GM19238 (cell line): ENCODE results near the gene MYF6.

Source experiments
- DNase-seq: peaks from one replicate; pipeline ENCODE4 v3.0.0; 2011; ENCODE audit warnings: low spot score; ENCODE audit not compliant: insufficient read length

Gene MYF6

DNA sequence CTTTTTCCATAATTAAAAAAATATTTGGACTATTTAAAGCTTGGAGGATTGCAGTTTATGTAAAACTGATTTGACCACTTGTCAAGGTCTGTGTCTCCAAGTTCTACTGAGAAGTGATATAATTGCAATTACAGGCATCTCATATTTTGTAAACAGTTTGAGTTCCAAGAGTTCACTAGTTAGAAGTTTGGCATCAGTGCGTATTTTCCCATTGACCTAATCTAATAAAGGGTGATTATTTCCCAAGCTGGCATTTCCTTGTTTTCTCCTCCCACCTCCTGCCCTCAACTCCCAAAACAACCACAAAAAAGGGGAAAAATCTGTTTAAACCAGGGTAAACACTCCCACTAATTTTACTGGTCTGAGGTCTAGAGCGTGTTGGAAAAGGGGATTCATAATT lies 3.0 kb upstream of the MYF6 start:
- DNase-seq = no peak

DNA sequence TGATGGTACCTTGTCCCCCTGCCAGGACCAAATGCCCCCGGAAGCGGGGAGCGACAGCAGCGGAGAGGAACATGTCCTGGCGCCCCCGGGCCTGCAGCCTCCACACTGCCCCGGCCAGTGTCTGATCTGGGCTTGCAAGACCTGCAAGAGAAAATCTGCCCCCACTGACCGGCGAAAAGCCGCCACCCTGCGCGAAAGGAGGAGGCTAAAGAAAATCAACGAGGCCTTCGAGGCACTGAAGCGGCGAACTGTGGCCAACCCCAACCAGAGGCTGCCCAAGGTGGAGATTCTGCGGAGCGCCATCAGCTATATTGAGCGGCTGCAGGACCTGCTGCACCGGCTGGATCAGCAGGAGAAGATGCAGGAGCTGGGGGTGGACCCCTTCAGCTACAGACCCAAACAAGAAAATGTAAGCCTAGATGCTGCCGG lies 410 bp downstream of the MYF6 start:
- DNase-seq = no peak

DNA sequence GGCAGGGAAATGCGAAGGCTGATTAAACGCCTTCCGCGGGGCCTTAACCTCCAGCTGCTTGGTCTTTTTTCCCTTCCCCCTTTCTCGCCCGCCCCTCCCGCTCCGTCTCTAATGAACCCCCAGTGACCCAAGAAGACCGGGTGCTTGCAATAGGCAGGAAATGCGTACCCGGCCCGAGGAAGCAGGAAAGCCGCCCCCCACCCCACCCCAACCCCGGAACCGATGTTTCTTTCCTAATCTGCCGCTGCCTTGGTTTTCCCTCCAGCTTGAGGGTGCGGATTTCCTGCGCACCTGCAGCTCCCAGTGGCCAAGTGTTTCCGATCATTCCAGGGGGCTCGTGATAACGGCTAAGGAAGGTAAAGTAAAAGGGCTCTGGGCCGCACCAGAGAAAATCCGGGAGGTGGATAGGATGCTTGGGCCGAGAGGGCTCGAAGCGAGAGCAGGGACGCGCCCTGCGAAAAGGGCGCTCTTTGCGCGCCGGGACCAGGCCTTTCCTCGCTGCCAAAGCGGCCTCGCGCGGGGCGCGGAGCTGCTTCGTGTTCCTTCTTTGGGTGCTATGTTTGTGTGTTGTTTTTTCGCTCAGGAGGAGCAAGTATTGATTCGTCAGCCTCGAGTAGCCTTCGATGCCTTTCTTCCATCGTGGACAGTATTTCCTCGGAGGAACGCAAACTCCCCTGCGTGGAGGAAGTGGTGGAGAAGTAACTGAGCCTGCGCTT lies 983 bp downstream of the MYF6 start:
- DNase-seq = no peak

DNA sequence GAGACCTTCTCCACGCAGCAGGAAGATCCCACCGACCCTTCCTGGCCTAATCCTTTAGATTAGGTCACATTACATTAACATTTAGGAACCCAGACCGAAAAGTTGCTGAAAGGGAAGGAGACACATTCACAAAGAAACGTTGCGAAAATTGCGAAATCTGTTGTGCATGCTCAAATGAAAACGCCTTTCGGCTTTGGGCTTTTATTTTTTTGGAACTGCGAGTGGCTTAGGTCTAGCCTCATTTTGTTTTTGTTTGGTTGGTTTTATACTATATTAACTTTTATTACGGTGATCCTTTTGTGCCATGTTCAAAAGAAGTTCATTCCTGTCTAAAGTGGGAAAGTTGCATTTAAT lies 1.5 kb downstream of the MYF6 start:
- DNase-seq = no peak

GRCh38 chr12:80709811-80710726 lies 2.6 kb downstream of the MYF6 start:
- no peak for DNase-seq

DNA sequence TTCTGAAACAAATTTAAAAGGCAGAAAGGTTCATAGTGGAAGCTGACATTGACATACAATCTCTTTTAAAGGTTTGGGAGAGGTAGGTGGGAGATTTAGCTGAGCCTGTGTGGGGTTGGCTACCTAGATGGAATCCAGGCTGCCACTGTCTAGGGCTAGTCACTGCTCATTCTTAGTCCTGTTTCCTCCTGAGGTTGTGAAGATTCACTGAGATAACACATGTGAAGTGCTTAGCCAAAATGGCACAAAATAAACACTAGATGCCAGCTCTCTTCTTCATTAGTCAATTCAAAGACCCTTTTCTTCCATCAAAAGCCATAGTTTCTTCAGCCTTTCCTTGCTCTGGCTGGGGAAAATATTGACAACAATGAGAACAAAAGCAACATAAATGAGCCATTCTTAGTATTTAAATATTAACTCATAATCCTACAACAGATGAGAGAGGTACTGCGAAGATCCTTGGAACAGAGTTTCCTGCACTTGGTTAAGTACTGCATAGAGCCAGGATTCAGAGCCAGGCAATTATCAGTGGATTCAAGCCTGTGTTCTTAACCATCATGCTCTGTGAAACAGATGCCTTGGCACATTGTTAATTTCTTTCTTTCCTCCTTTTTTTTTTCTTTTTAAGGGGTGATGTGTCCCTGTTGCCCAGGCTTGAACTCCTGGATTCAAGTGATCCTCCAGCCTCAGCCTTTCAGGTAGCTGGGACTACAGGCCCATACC lies 3.5 kb downstream of the MYF6 start:
- no peak for DNase-seq

DNA sequence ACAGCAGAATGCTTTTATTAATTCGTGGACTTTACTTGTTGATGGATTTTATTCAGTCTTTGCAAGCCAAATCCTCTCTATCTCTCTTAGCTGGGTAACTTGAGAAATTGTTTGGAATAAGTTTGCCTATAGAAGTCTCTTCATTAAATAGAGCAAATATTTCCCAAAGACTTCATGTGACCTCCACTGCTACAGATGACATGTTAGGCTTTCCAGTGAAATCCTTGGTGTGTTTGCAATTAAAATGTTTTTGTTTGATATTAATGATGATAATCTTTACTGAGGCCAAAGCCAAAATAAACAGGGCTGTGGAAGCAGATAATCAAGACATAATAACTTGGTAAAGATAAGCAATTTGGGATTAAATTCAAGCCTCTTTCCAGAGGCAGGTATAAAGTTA lies 4.4 kb downstream of the MYF6 start:
- DNase-seq = no peak

DNA sequence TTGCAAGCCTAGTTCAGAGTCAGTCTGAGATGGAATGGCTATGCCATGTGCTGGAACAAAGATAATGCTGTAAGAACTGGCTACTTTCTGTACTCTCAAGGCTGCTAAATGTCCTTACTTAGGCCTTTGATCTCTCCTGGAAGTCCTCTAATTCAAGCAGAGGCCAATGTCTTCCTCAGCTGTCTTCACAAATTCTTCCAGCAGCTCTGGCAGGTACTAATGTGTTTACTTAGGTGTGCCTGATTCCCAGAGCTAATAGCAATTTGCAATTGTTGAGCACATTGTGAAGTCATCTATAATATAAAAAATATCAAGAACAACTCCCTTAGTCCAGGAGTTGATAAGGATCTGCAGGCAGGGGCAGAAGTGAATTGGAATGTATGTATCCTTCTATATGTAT lies 5.4 kb downstream of the MYF6 start:
- no peak for DNase-seq

DNA sequence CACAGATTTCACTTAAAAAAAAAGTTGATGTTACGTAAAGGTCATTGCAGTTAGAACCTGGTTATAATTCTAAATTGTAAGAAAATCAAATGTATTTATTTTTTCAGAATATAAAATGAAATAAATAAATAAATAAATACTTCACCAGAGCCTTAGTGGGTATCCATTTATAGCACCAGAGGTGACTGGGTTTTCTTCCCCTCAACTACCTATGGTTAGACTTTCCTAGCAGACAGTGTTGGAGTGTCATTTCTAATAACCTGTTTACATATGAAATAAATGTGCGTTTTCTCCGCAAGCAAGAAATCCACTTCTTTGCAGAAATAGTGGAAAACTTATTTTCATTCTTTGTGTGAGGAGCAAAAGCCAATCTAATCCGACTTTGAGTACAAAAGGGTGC lies 6.0 kb downstream of the MYF6 start:
- no peak for DNase-seq

DNA sequence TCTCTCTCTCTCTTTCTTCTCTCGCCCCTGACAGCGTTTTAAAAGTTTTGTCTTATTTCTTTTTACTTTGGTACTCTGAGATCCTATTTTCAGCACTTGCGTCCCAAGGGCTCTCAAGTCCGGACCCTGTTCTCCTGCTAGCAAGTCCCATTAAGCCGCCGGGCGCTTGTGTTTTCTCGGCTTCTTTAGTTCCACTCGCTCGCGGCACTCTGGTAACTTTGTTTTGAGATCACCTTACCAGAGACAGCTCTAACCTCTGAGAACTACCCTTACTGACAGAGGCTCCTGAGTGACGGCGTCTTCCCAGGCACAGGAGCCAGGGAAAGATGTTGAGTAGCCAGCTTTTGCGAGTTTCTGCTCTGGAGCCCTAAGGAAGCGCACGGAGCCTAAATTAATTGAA lies 6.6 kb downstream of the MYF6 start:
- no peak for DNase-seq

DNA sequence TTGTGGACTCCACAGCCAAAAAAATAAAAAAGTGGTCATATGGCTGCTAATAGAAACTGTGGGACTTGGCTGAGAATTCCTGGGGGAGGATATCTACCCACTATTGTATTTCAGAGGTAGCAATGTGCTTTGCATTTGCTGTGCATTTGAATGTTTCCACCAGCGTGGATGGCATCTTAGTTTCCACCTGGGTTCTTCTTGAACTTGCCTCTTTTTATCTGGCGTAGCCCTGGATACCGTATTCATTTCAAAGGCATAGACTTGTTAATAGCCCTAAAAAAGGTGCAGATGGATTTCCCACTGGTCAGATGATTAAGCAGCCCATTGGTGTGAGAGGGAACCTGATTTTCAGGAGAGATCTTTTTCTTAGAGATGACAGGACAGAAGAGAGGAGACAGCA lies 7.4 kb downstream of the MYF6 start:
- no peak for DNase-seq

- no peak for DNase-seq
Measured at GRCh38 chr12:80715713-80716249, 8.3 kb downstream of the MYF6 start.

- DNase-seq = no peak
Measured at GRCh38 chr12:80716696-80717469, 9.4 kb downstream of the MYF6 start, which contains the start of gene MYF5. MYF5 (plus strand) TSS chr12:80716912; CDS start chr12:80717064, 152 bp downstream.

DNA sequence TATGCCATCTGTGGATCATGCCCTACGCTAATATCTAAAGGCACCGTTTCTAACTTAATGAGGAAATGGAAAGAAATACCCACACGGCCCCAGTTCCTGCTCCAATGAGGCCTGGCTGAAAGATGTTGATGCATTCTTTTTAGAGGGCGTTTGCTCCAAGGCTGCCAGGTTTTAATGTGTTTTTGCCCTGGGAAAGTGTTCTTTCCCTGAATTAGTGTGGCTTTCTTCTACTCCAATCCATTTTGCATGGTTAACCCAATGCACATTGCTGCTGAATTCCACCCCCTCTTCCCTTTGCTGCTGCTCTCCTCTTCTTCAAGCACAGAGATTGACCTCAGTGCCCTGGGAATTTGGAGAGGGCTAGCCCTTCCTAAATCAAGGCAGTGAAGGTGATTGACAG lies 10.4 kb downstream of the MYF6 start:
- no peak for DNase-seq

DNA sequence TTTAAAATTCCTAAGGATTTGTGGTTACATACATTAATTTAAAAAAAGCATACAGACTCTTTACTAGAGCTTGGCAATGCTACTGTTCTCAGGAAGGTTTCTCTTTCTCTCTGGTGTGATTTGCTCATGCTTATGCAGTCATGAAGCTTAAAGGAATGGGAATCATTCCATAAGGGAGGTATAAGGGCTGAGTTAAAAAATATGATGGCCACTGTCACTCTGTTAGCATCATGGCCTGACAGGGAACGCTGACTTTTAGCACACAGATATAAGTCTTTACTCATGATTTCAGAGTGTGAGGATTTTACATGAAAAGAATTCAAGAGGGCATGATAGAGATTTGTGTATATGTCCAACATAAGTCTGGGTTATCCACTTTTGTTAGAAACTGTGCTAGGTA lies 13.1 kb downstream of the MYF6 start:
- no peak for DNase-seq

- no peak for DNase-seq
Measured at GRCh38 chr12:80721326-80721725, 13.9 kb downstream of the MYF6 start.

- no peak for DNase-seq
Measured at GRCh38 chr12:80745851-80746505, 38.5 kb downstream of the MYF6 start.

DNA sequence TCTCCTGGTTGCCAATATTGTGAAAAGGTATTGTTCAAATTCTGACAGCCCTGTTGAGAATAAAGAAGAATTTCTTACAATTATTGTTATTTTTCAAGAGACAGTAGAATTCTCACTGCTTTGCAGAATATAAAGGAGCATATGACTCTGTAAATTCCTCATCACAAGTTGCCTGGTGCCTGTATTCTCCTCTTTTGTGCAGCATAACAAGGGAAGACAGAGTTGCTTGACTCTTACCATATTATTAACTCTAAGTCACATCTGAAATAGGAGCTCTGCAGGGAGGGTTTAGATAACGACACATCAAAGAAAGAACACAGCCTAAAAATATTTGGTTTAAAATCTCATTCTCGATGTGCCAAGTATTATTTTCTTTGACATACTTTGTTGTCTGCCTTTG lies 40.4 kb downstream of the MYF6 start:
- no peak for DNase-seq

DNA sequence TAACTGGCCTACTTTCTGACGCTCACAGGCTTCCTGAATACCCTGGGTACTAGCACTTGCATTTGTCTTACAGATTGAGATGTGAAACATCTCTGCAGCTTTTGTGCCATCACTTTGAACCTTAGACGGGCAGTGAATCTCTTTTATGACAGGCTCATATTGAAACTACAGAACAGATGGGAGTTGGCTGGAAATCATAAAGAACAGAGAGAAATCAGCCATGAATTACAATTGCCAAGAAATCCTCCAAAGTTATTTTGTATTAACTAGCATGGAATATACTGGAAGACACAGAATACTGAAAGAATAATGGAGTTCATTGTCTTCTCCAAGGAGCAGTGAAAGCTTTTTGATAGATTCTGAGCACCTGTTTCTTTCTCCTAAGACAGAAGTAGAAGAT lies 42.0 kb downstream of the MYF6 start:
- DNase-seq = no peak

- no peak for DNase-seq
Measured at GRCh38 chr12:80752464-80752863, 45.0 kb downstream of the MYF6 start.

DNA sequence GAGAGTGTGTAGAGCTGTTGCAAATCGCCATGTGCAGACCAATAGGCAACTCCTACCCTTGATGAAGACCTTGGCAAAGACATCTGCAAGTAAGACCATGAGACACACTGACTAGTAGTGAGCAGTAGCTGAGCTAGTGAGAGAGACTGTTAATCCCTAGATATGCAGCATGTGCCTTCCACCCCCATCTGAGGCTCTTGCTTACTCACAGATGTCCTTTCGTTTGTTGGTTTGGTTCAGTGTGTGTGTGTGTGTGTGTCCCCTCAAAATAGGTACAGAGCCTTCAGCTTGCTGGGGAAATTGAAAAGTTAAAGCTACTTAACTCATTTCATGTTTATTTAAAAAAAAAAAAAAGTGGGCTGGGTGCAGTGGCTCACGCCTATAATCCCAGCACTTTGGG lies 46.8 kb downstream of the MYF6 start:
- no peak for DNase-seq
